ENCODE measurements around the gene SLC29A2. TPM values are rescaled to one million over a fixed set of nuclear protein-coding genes. Genes with fewer than 3 reads are reported as not detected.

SLC29A2 gene, protein sequence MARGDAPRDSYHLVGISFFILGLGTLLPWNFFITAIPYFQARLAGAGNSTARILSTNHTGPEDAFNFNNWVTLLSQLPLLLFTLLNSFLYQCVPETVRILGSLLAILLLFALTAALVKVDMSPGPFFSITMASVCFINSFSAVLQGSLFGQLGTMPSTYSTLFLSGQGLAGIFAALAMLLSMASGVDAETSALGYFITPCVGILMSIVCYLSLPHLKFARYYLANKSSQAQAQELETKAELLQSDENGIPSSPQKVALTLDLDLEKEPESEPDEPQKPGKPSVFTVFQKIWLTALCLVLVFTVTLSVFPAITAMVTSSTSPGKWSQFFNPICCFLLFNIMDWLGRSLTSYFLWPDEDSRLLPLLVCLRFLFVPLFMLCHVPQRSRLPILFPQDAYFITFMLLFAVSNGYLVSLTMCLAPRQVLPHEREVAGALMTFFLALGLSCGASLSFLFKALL
- total RNA-seq (1 to 10 TPM in 6 of 9 donors, under 1 TPM in 2, not detected in 1; 0.84 to 2.5 (median 1.2) TPM), polyA plus RNA-seq (1 to 10 TPM in 2 of 3 donors, under 1 TPM in 1; 0.48 to 4.7 (median 4.5) TPM)
- long read RNA-seq, donor 1 = 0 reads
- long read RNA-seq, donor 2, partial matches to known transcripts = 0 of 1 reads
- long read RNA-seq, donor 2, other reads (novel, unspliced or antisense) = 0 of 1 reads
- long read RNA-seq, donor 3 = 0 reads
- long read RNA-seq, donor 4 = 0 reads
- long read RNA-seq, donor 5, partial matches to known transcripts = 0 of 3 reads
- long read RNA-seq, donor 5, other reads (novel, unspliced or antisense) = 2 of 3 reads
- long read RNA-seq, donor 6, partial matches to known transcripts = 1 of 3 reads
- long read RNA-seq, donor 6, other reads (novel, unspliced or antisense) = 2 of 3 reads
- long read RNA-seq, donor 7, partial matches to known transcripts = 0 of 1 reads
- long read RNA-seq, donor 7, other reads (novel, unspliced or antisense) = 0 of 1 reads
- long read RNA-seq, donor 8, partial matches to known transcripts = 0 of 2 reads
- long read RNA-seq, donor 8, other reads (novel, unspliced or antisense) = 0 of 2 reads
- long read RNA-seq, donor 9, partial matches to known transcripts = 0 of 1 reads
- long read RNA-seq, donor 9, other reads (novel, unspliced or antisense) = 0 of 1 reads
- long read RNA-seq, donor 10 = 0 reads

DNA sequence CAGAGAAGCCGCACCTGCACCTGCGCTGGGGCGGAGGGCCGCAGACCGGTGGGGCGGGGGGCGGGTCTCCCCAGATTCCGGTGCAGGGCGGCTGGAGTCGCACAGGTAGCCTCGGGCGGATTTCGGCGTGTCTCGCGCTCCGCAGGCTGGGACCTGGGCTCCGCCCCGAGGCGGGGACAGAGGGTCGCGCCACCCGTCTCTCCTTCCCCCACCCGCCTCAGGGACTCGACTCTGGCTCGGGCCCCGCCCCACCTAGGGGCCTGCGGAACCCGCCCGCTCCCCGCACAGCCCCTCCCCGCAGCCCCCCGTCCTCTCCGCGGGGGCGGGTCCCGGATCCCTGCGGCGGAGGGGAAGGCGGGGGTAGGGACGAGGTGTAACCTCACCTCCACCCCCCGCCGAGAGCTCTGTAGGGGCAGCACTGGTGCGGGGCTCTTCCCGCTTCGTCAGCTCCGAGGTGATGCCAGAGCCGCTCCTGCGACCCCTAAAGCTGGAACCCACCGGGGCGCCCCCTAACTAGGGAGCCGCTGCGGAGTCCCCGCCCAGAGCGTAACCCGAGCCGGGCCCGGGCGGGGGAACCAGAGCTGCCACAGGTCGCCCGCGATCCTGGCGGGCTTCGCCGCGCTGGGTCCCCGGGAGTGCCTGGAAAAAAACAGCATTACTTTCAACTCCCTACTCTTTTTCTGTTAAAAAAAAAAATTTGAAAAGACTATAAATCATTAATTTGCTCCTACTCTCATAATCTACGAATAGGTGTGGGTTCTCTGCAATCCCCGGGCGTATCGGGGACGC lies at the start of gene SLC29A2:
TSS of gene SLC29A2 (minus strand) at position 134 of the 789 bp plus-strand sequence. CDS start 169 bp downstream, outside the sequence.
- intact Hi-C loops (cut with DNase I) = no loop called here
- Histone ChIP-seq H3K36me3 (replicated peaks in 1 of 2) (no peaks in the 10 kb centered on the region), H3K4me3 (peak within 1 kb of the TSS in 3 of 4 donors; percentile 11 to 78 (median 42)), H3K27me3 (peaks cover 12% of the 10 kb centered on the region), H3K4me1 (replicated peaks in 1 of 2) (peaks cover 5 to 21% of the 10 kb centered on the region in 2 donors), H3K27ac (peak within 1 kb of the TSS in 3 of 5 donors; percentile 7 to 30 (median 17)), H3K9me3 (replicated peaks in 1 of 3) (no peaks in the 10 kb centered on the region)
- peak in 5 of 7 donors; percentile 35 to 44 (median 38) for DNase-seq
- TF ChIP-seq, protein P1, sequence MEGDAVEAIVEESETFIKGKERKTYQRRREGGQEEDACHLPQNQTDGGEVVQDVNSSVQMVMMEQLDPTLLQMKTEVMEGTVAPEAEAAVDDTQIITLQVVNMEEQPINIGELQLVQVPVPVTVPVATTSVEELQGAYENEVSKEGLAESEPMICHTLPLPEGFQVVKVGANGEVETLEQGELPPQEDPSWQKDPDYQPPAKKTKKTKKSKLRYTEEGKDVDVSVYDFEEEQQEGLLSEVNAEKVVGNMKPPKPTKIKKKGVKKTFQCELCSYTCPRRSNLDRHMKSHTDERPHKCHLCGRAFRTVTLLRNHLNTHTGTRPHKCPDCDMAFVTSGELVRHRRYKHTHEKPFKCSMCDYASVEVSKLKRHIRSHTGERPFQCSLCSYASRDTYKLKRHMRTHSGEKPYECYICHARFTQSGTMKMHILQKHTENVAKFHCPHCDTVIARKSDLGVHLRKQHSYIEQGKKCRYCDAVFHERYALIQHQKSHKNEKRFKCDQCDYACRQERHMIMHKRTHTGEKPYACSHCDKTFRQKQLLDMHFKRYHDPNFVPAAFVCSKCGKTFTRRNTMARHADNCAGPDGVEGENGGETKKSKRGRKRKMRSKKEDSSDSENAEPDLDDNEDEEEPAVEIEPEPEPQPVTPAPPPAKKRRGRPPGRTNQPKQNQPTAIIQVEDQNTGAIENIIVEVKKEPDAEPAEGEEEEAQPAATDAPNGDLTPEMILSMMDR (IDR thresholded peaks at IDR 0.05) = no peak
- TF ChIP-seq POLR2A (IDR thresholded peaks at IDR 0.05) = no peak
- 0 to 1% (median 0%) methylated on average over 12 to 71 of the region's 72 CpGs for WGBS, 4 donors

DNA sequence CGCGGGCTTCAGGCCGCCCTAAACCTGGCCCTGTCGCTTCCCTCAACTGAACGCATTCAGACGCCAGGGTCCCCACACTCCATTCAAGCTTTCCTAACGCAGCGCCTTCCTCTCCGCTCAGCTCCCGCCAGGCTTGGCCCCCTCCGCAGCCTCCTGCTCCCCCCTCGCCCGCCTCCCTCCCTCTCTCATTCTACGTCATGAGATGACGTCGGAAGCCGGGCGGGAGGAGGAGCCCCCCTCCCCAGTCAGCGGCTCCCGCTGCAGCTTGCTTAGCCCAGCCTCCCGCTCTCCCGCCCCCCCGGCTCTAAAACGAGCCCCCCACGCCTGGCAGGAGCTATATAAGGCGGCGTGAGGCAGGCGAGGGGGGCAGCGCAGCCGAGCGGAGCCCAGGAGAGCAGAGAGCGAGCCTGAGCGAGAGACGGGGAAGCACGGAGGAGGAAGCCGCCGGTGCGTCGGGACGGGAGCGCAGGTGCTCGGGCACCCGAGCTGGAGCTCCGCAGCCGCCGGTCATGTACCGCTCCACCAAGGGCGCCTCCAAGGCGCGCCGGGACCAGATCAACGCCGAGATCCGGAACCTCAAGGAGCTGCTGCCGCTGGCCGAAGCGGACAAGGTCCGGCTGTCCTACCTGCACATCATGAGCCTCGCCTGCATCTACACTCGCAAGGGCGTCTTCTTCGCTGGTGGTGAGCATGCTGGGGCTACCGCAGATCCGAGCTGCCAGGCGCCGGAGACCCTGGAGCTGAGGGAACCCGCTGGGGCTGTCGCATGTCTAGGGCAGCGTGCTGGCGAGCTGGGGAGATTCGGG lies 49.3 kb upstream of the SLC29A2 start, which contains the start of gene NPAS4:
TSS of gene NPAS4 (plus strand) at position 365 of the 806 bp plus-strand sequence. CDS start at position 510, 145 bp downstream.
- DNase-seq = peak in 2 of 7 donors; percentile 43 to 68
- Histone ChIP-seq H3K9me3 (replicated peaks in 1 of 3) (no peaks in the 10 kb centered on the region), H3K36me3 (replicated peaks in 1 of 2) (no peaks in the 10 kb centered on the region), H3K27ac (no peak within 1 kb of the TSS), H3K4me1 (replicated peaks in 1 of 2) (peaks cover 0 to 8% of the 10 kb centered on the region in 2 donors), H3K4me3 (no peak within 1 kb of the TSS), H3K27me3 (no peaks in the 10 kb centered on the region)
- 4 to 7% (median 5%) methylated on average over 28 to 71 of the region's 71 CpGs for WGBS, 4 donors
- intact Hi-C loops (cut with DNase I) = no loop called here
- no peak for TF ChIP-seq POLR2A (IDR thresholded peaks at IDR 0.05)
- TF ChIP-seq, protein P1 (IDR thresholded peaks at IDR 0.05) = no peak

DNA sequence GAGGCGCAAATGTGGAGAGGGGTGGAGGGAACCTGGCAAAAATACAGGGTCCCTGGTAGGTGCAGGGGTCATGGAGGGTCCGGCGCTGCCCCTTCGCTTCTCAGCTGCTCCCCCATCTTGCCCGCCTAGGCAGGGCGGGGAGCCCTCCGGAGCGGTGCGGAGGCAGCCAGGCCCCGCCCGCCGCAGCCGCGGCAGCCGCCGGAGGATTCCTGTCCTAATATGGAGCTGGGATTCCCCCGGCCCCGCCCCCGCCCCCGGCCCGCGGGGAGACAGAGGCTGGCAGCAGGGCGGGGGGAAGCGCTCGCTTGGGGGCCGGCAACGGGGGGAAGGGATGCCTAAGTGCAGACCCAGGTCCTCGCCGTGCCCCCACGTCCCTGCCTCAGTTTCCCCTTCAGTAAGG lies 48.3 kb upstream of the SLC29A2 start:
- no peak for DNase-seq
- no peak overlapping the region for H3K27ac ChIP-seq
- TF ChIP-seq, protein P1 (IDR thresholded peaks at IDR 0.05) = no peak
- TF ChIP-seq POLR2A (IDR thresholded peaks at IDR 0.05) = no peak
- no peaks in the 10 kb centered on the region for H3K36me3 ChIP-seq (replicated peaks in 1 of 2)
- intact Hi-C loops (cut with DNase I) = no loop called here
- H3K4me1 ChIP-seq (replicated peaks in 1 of 2) = peaks cover 0 to 8% of the 10 kb centered on the region in 2 donors
- H3K9me3 ChIP-seq (replicated peaks in 1 of 3) = no peaks in the 10 kb centered on the region
- H3K4me3 ChIP-seq = no peak overlapping the region
- H3K27me3 ChIP-seq = no peaks in the 10 kb centered on the region
- 2 to 3% (median 2%) methylated on average over 14 to 29 of the region's 30 CpGs for WGBS, 4 donors
